Uterus (tissue), 2 donors: ENCODE measurements around the gene FOCAD.

Experiments
- CTCF ChIP-seq, 4 experiments: fragments of 200-600 bp in 2 of 4; fragments of 450-650 bp in 2 of 4; sonication (generic) in 2 of 4; IDR thresholded peaks; one replicate each; pipeline ENCODE4 v1.5.1; 2016 to 2019; ENCODE audit warnings: antibody characterized with exemption in 4 of 4, mild to moderate bottlenecking in 2 of 4, moderate library complexity in 1 of 4
- POLR2A ChIP-seq, 2 donors: fragments of 450-650 bp; IDR thresholded peaks; one replicate each; pipeline ENCODE4 v1.6.1; 2016; ENCODE audit warnings: antibody characterized with exemption in 2 of 2, mild to moderate bottlenecking in 1 of 2, moderate library complexity in 1 of 2

- TF ChIP-seq CTCF (IDR thresholded peaks at IDR 0.05) = no peak
- no peak for TF ChIP-seq POLR2A (IDR thresholded peaks at IDR 0.05)
Observed at GRCh38 chr9:20944507-20944906, 260.4 kb downstream of the FOCAD start.
